ENCODE measurements around the gene DPP7. TPM values are rescaled to one million over a fixed set of nuclear protein-coding genes. Genes with fewer than 3 reads are reported as not detected.

Gene DPP7
- total and polyA plus RNA-seq, 9 of the 15 experiments (the other 6 are each of a cell fraction or from before 2014, with no cell fraction given), result 0.99 to 365 (median 132) TPM

DNA sequence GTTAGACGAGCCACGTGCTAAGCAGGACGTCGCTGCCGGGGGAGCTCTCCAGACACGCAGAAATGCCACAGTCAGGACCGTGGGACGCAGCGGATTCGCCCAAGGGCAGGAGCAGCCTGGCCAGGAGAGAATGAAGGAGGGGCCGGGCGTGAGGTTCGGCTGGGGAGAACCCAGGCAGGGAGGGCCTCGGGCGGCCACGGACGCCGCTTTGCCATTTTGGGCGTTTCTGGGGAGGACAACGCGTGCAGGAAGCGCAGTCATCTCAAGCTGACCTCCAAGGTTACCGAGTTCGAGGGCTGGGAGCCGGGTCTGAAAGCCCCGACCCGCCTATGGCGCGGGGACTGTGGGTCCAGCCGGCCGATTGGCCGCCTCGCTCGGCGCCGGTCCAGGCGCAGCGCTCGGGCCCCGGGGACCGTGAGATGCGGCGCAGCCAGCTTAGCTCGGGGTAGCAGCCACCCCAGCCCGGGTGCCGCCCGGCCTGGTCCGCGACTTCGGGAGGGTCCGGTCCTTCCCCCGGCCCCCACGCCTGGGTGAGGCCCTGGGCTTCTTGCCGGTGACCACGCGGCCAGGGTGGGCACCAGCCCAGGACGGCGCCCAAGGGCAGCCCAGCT is 28.5 kb downstream of the DPP7 start (continued):
- TF ChIP-seq ZNF785 (CRISPR knock-in tag; IDR thresholded peaks at IDR 0.05) (no peak), ARID2 (IDR thresholded peaks at IDR 0.05) (no peak), CBX1 (IDR thresholded peaks at IDR 0.05; ENCODE audit: low read depth) (no peak), PRPF4 (IDR thresholded peaks at IDR 0.05; ENCODE audit: insufficient read depth, low read depth, low read length, poor library complexity, severe bottlenecking) (no peak), CHD4 (IDR thresholded peaks at IDR 0.05; ENCODE audit: insufficient read depth, insufficient replicate concordance, low read depth, low read length, poor library complexity, severe bottlenecking) (peak; percentile 32), TEAD1 (CRISPR knock-in tag; IDR thresholded peaks at IDR 0.05) (peak in 1 of 2 experiments; percentile 50; a peak in 2 of 4 replicates), FIP1L1 (IDR thresholded peaks at IDR 0.05; ENCODE audit: low read depth, low read length, poor library complexity, severe bottlenecking) (peak; percentile 40), ZFX (CRISPR knock-in tag; IDR thresholded peaks at IDR 0.05) (peak; percentile 64; the same call in 1 of the 2 replicates)
- TF ChIP-seq, protein P1, sequence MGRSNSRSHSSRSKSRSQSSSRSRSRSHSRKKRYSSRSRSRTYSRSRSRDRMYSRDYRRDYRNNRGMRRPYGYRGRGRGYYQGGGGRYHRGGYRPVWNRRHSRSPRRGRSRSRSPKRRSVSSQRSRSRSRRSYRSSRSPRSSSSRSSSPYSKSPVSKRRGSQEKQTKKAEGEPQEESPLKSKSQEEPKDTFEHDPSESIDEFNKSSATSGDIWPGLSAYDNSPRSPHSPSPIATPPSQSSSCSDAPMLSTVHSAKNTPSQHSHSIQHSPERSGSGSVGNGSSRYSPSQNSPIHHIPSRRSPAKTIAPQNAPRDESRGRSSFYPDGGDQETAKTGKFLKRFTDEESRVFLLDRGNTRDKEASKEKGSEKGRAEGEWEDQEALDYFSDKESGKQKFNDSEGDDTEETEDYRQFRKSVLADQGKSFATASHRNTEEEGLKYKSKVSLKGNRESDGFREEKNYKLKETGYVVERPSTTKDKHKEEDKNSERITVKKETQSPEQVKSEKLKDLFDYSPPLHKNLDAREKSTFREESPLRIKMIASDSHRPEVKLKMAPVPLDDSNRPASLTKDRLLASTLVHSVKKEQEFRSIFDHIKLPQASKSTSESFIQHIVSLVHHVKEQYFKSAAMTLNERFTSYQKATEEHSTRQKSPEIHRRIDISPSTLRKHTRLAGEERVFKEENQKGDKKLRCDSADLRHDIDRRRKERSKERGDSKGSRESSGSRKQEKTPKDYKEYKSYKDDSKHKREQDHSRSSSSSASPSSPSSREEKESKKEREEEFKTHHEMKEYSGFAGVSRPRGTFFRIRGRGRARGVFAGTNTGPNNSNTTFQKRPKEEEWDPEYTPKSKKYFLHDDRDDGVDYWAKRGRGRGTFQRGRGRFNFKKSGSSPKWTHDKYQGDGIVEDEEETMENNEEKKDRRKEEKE (IDR thresholded peaks at IDR 0.05; ENCODE audit: borderline replicate concordance in 1 of 2, control insufficient read depth in 1 of 2, low read depth in 2 of 2, low read length in 1 of 2), result no peak
- TF ChIP-seq, protein P2, sequence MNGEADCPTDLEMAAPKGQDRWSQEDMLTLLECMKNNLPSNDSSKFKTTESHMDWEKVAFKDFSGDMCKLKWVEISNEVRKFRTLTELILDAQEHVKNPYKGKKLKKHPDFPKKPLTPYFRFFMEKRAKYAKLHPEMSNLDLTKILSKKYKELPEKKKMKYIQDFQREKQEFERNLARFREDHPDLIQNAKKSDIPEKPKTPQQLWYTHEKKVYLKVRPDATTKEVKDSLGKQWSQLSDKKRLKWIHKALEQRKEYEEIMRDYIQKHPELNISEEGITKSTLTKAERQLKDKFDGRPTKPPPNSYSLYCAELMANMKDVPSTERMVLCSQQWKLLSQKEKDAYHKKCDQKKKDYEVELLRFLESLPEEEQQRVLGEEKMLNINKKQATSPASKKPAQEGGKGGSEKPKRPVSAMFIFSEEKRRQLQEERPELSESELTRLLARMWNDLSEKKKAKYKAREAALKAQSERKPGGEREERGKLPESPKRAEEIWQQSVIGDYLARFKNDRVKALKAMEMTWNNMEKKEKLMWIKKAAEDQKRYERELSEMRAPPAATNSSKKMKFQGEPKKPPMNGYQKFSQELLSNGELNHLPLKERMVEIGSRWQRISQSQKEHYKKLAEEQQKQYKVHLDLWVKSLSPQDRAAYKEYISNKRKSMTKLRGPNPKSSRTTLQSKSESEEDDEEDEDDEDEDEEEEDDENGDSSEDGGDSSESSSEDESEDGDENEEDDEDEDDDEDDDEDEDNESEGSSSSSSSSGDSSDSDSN (IDR thresholded peaks at IDR 0.05; ENCODE audit: borderline replicate concordance in 1 of 2, low read depth in 2 of 2, low read length in 2 of 2), result 0 out of 4 replicates have a peak, but pooled peaks of 1 of the 2 experiments have one; percentile 10

All from K562 (cell line).